Karpas-422 (cell line): ENCODE results near the gene ERG. TPM values are rescaled to one million over a fixed set of nuclear protein-coding genes. Genes with fewer than 3 reads are reported as not detected.

Experiments
- DNase-seq: peaks from one replicate; pipeline ENCODE4 v3.0.0-alpha.2; 2015
- H2AFZ ChIP-seq: fragments of 200-600 bp; sonication (generic); 2 replicates; pipeline ENCODE4 v1.6.1; 2014; ENCODE audit warnings: antibody characterized with exemption, low read length, mixed read lengths
- H3K27ac ChIP-seq: fragments of 200-600 bp; sonication (generic); 2 replicates; pipeline ENCODE4 v1.5.1; 2014; ENCODE audit warnings: mild to moderate bottlenecking, low read length, moderate library complexity
- H3K27me3 ChIP-seq: fragments of 200-600 bp; sonication (generic); 2 replicates; pipeline ENCODE4 v1.6.1; 2014; ENCODE audit warnings: low read length, mixed read lengths
- H3K36me3 ChIP-seq: fragments of 200-600 bp; sonication (generic); 2 replicates; pipeline ENCODE4 v1.6.1; 2014; ENCODE audit warnings: low read length, mixed read lengths; ENCODE audit not compliant: insufficient read depth
- H3K4me1 ChIP-seq: fragments of 200-600 bp; sonication (generic); 2 replicates; pipeline ENCODE4 v1.6.1; 2014; ENCODE audit warnings: mild to moderate bottlenecking, low read length, mixed read lengths
- H3K4me2 ChIP-seq: fragments of 200-600 bp; sonication (generic); 2 replicates; pipeline ENCODE4 v1.6.1; 2014; ENCODE audit warnings: low read length, low read depth, mild to moderate bottlenecking; ENCODE audit not compliant: poor library complexity, severe bottlenecking
- H3K4me3 ChIP-seq: fragments of 200-600 bp; sonication (generic); 2 replicates; pipeline ENCODE4 v1.5.1; 2014; ENCODE audit warnings: mild to moderate bottlenecking, antibody characterized with exemption, low read length, mixed read lengths
- H3K79me2 ChIP-seq: fragments of 200-600 bp; sonication (generic); 2 replicates; pipeline ENCODE4 v1.6.1; 2014; ENCODE audit warnings: mild to moderate bottlenecking, low read length, mixed read lengths
- H3K9ac ChIP-seq: fragments of 200-600 bp; sonication (generic); 2 replicates; pipeline ENCODE4 v1.6.0; 2014; ENCODE audit warnings: low read length
- H3K9me2 ChIP-seq: fragments of 200-600 bp; sonication (generic), shearing (Covaris generic); replicated peaks from 2 replicates; pipeline ENCODE4 v1.6.0; 2014; ENCODE audit warnings: mild to moderate bottlenecking, low read length, moderate library complexity; ENCODE audit not compliant: insufficient read depth
- H3K9me3 ChIP-seq: fragments of 300-700, 200-600 bp; sonication (generic); 2 replicates; pipeline ENCODE4 v1.6.1; 2014; ENCODE audit warnings: low read length, mixed read lengths
- H4K20me1 ChIP-seq: fragments of 200-600 bp; sonication (generic); 2 replicates; pipeline ENCODE4 v1.6.1; 2014; ENCODE audit warnings: mild to moderate bottlenecking, antibody characterized with exemption, low read length, low read depth; ENCODE audit not compliant: insufficient read depth
- total RNA-seq: library from RNA; depleted of rRNA; stranded (reverse); fragments of >200 nt; shearing (Covaris generic); gene quantifications from 2 replicates; pipeline ENCODE4 v1.2.3, GENCODE V29; 2014; ENCODE audit warnings: low replicate concordance

ERG gene
- total RNA-seq, 1 experiment from 2014 or later: not detected

- H3K9me2 ChIP-seq: no peaks in the 10 kb centered on the region
- H3K4me3 ChIP-seq: no peak overlapping the region
- no peak for DNase-seq
- no peak overlapping the region for H3K4me2 ChIP-seq
- no peak overlapping the region for H2AFZ ChIP-seq
- H3K4me1 ChIP-seq: no peaks in the 10 kb centered on the region
- no peaks in the 10 kb centered on the region for H3K9me3 ChIP-seq
- no peaks in the 10 kb centered on the region for H4K20me1 ChIP-seq
- no peaks in the 10 kb centered on the region for H3K79me2 ChIP-seq
- no peaks in the 10 kb centered on the region for H3K27me3 ChIP-seq
- H3K27ac ChIP-seq: no peak overlapping the region
- H3K36me3 ChIP-seq: no peaks in the 10 kb centered on the region
- H3K9ac ChIP-seq: no peak overlapping the region
These were observed 3.6 kb downstream of the ERG start for GRCh38 chr21:38494703-38495102.

GRCh38 chr21:38494251-38494642 is 4.0 kb downstream of the ERG start:
- DNase-seq: no peak
- Histone ChIP-seq H3K4me1 (no peaks in the 10 kb centered on the region), H3K4me3 (no peak overlapping the region), H3K79me2 (no peaks in the 10 kb centered on the region), H2AFZ (no peak overlapping the region), H3K4me2 (no peak overlapping the region), H3K9ac (no peak overlapping the region), H3K9me3 (no peaks in the 10 kb centered on the region), H3K27me3 (no peaks in the 10 kb centered on the region), H3K27ac (no peak overlapping the region), H4K20me1 (no peaks in the 10 kb centered on the region), H3K9me2 (no peaks in the 10 kb centered on the region), H3K36me3 (no peaks in the 10 kb centered on the region)

DNA sequence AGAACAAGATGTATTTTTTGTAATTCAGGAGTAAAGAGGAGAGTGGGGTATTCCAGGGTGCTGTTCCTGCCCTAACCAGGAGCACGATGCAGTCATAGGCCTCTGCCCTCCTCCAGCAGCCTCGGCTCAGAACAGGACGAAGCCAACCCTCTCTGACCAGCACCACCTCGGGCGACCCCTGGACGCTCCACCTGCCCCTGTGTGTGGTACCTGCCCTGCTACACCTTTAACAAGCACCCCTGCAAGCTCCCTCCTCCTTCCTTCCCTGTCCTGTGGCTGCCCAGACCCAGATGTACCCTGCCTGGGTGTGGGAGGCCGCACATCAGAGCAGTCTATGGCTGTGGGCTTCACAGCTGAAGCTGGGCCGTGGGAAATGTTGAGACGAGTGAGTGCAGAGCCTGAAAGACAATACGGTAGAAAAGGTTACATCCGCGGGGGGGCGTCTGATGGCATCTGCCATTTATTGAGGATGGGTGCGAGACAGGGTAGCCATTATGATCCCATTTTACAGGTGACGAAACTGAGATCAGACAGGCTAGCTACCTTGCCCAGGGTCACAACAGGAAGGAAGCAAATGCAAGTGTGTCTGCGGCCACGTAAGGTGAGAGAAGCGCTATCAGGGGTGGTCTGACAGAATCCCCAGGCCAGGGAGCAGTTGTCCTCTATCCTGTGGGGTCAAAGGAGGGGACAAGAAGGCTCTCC is 4.6 kb downstream of the ERG start:
- no peaks in the 10 kb centered on the region for H3K4me1 ChIP-seq

DNA sequence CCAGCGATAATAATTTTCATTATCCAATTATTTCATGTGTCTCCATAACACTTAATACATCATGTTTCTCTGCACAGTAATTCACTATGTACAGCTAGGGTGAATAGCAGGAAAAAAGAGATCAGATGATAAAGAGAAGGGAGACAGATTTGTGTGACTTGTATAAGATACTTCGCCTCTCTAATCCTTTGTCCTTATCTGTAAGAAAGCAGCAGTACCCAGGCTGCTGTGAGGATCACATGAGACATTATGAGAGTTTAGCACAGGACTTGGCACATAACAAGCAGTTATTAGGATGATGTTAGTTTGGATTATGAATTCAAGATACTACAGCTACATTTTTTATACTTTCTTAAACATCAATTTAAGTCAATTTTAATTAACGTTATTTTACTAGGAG is 6.3 kb downstream of the ERG start:
- no peak for DNase-seq
- no peaks in the 10 kb centered on the region for H3K36me3 ChIP-seq
- no peaks in the 10 kb centered on the region for H3K4me1 ChIP-seq
- no peaks in the 10 kb centered on the region for H3K9me2 ChIP-seq
- H3K27me3 ChIP-seq: no peaks in the 10 kb centered on the region
- no peak overlapping the region for H3K27ac ChIP-seq
- H3K9ac ChIP-seq: no peak overlapping the region
- no peaks in the 10 kb centered on the region for H3K79me2 ChIP-seq
- H3K4me3 ChIP-seq: no peak overlapping the region
- H4K20me1 ChIP-seq: no peaks in the 10 kb centered on the region
- no peak overlapping the region for H3K4me2 ChIP-seq
- no peaks in the 10 kb centered on the region for H3K9me3 ChIP-seq
- no peak overlapping the region for H2AFZ ChIP-seq

More for the DNA sequence above, 4.6 kb downstream of the ERG start:
- Histone ChIP-seq H3K27me3 (no peaks in the 10 kb centered on the region), H4K20me1 (no peaks in the 10 kb centered on the region), H2AFZ (no peak overlapping the region), H3K4me2 (no peak overlapping the region), H3K27ac (no peak overlapping the region), H3K9ac (no peak overlapping the region), H3K79me2 (no peaks in the 10 kb centered on the region), H3K9me2 (no peaks in the 10 kb centered on the region), H3K36me3 (no peaks in the 10 kb centered on the region), H3K4me3 (no peak overlapping the region), H3K9me3 (no peaks in the 10 kb centered on the region)
- no peak for DNase-seq

DNA sequence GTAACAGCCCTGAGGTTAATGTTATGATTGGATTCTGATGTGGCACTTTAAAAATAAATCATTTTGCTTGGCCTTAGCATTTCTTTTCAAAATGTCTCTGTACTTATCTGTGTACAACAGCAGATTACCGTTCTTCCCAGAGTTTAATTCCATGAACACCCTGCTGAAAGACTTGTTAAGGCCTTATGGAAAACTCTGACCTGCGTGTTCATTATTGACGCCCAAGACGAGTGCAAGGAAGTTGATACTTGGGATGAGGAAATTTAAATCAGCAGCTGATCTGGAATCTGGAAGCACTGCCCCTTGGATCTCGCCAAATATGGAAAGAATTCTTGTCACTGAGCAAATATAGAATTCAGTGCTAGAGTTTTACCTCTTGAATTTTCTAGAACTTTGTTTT is 6.7 kb downstream of the ERG start:
- Histone ChIP-seq H3K4me3 (no peak overlapping the region), H3K27me3 (no peaks in the 10 kb centered on the region), H3K9me2 (no peaks in the 10 kb centered on the region), H3K27ac (no peak overlapping the region), H3K9me3 (no peaks in the 10 kb centered on the region), H2AFZ (no peak overlapping the region), H3K79me2 (no peaks in the 10 kb centered on the region), H3K9ac (no peak overlapping the region), H3K36me3 (no peaks in the 10 kb centered on the region), H3K4me1 (no peaks in the 10 kb centered on the region), H4K20me1 (no peaks in the 10 kb centered on the region), H3K4me2 (no peak overlapping the region)
- no peak for DNase-seq

DNA sequence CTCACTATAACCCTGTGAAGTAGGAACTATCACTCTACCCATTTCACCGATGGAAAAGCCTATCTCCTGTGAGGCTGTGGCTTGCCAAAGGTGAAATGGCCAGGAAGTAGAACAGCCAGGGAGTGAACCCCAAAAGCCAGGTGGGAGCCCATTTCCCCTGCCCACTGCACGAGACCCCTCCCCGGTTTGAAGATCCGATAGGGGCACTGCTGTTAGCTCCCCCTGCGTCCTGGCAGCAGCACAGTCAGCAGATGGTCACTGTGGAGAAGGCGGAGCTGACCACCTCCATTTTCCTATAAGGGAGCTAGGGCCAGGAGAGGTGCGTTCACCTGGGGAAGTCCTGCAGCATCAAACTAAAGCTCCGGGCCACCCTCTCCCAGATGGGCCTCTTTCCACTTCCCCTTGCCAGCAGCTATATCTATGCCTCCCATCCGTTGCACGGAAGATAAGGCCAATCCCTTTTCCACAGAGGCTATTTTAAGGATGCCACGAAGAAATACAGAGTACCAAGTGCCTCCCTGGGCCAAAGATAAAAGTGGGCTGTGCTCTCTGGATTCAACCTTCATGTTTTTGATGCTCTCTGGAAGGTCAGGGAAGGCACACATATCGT is 7.8 kb downstream of the ERG start:
- Histone ChIP-seq H3K36me3 (no peaks in the 10 kb centered on the region), H3K4me1 (no peaks in the 10 kb centered on the region), H2AFZ (no peak overlapping the region), H3K4me2 (no peak overlapping the region), H4K20me1 (no peaks in the 10 kb centered on the region), H3K9ac (no peak overlapping the region), H3K79me2 (no peaks in the 10 kb centered on the region), H3K9me2 (no peaks in the 10 kb centered on the region), H3K27me3 (no peaks in the 10 kb centered on the region), H3K9me3 (no peaks in the 10 kb centered on the region), H3K27ac (no peak overlapping the region), H3K4me3 (no peak overlapping the region)
- no peak for DNase-seq

- no peaks in the 10 kb centered on the region for H3K27me3 ChIP-seq
- no peaks in the 10 kb centered on the region for H3K9me2 ChIP-seq
- H2AFZ ChIP-seq: no peak overlapping the region
- DNase-seq: no peak
- no peaks in the 10 kb centered on the region for H3K4me1 ChIP-seq
- H3K79me2 ChIP-seq: no peaks in the 10 kb centered on the region
- no peaks in the 10 kb centered on the region for H3K9me3 ChIP-seq
- H3K9ac ChIP-seq: no peak overlapping the region
- no peaks in the 10 kb centered on the region for H3K36me3 ChIP-seq
- no peak overlapping the region for H3K4me3 ChIP-seq
- H3K4me2 ChIP-seq: no peak overlapping the region
- no peak overlapping the region for H3K27ac ChIP-seq
- H4K20me1 ChIP-seq: no peaks in the 10 kb centered on the region
These were observed 8.5 kb downstream of the ERG start for GRCh38 chr21:38489729-38490128.

- Histone ChIP-seq H3K9me3 (no peaks in the 10 kb centered on the region), H3K4me1 (no peaks in the 10 kb centered on the region), H3K27ac (no peak overlapping the region), H3K27me3 (no peaks in the 10 kb centered on the region), H3K79me2 (no peaks in the 10 kb centered on the region), H3K4me3 (no peak overlapping the region), H4K20me1 (no peaks in the 10 kb centered on the region), H3K4me2 (no peak overlapping the region), H3K36me3 (no peaks in the 10 kb centered on the region), H2AFZ (no peak overlapping the region), H3K9ac (no peak overlapping the region), H3K9me2 (no peaks in the 10 kb centered on the region)
- DNase-seq: no peak
These were observed 9.0 kb downstream of the ERG start for GRCh38 chr21:38489271-38489652.
